OCI-LY3 (cell line): ENCODE measurements around the gene ATP5ME.

Source experiments
- EZH2phosphoT487 ChIP-seq: fragments of 200-600 bp; shearing (Covaris generic); IDR thresholded peaks from 2 replicates; pipeline ENCODE4 v1.6.1; 2018; ENCODE audit warnings: antibody characterized with exemption, mixed run types, low read depth
- TF ChIP-seq, protein P1 (sequence below): fragments of 200-600, 300-600 bp; sonication (generic); IDR thresholded peaks from 2 replicates; pipeline ENCODE4 v1.5.1; 2014; ENCODE audit warnings: antibody characterized with exemption, low read length, low read depth

DNA sequence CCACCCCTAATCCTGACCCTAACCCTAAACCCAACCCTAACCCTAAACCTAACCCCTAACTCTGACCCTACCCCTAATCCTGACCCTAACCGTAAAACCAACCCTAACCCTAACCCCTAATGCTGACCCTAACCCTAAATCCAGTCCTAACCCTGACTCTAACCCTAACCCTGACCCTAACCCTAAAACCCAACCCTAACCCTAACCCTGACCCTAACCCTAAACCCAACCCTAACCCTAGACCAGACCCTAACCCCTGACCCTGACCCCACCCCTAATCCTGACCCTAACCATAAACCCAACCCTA, 30.8 kb upstream of the ATP5ME start:
- TF ChIP-seq, protein P1, sequence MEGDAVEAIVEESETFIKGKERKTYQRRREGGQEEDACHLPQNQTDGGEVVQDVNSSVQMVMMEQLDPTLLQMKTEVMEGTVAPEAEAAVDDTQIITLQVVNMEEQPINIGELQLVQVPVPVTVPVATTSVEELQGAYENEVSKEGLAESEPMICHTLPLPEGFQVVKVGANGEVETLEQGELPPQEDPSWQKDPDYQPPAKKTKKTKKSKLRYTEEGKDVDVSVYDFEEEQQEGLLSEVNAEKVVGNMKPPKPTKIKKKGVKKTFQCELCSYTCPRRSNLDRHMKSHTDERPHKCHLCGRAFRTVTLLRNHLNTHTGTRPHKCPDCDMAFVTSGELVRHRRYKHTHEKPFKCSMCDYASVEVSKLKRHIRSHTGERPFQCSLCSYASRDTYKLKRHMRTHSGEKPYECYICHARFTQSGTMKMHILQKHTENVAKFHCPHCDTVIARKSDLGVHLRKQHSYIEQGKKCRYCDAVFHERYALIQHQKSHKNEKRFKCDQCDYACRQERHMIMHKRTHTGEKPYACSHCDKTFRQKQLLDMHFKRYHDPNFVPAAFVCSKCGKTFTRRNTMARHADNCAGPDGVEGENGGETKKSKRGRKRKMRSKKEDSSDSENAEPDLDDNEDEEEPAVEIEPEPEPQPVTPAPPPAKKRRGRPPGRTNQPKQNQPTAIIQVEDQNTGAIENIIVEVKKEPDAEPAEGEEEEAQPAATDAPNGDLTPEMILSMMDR = no peak
- TF ChIP-seq EZH2phosphoT487 = no peak
